ENCODE results near the gene IGFLR1.
"Not testable (repeated sequence)": the region's sequence is repeated elsewhere in the genome, so short reads cannot be mapped to it uniquely, and the experiment has no call there.

Gene IGFLR1

GRCh38 chr19:35777086-35777841, 35.0 kb upstream of the IGFLR1 start:
- no peak for DNase-seq (ENCODE audit: extremely low read depth in 1 of 2, low read depth in 1 of 2)

GRCh38 chr19:35776102-35776788, 34.0 kb upstream of the IGFLR1 start:
- no peak for DNase-seq (ENCODE audit: extremely low read depth in 1 of 2, low read depth in 1 of 2)

- peak; percentile 98 to 99 for DNase-seq (ENCODE audit: extremely low read depth in 1 of 2, low read depth in 1 of 2)
Observed at GRCh38 chr19:35775298-35776101, 33.2 kb upstream of the IGFLR1 start, which contains the start of gene ARHGAP33. ARHGAP33 (plus strand) TSS chr19:35775564; CDS start chr19:35775659, 95 bp downstream.

- no peak for DNase-seq (ENCODE audit: extremely low read depth in 1 of 2, low read depth in 1 of 2)
Observed at GRCh38 chr19:35775046-35775297, 32.7 kb upstream of the IGFLR1 start.

GRCh38 chr19:35774274-35775045, 32.2 kb upstream of the IGFLR1 start:
- DNase-seq (ENCODE audit: extremely low read depth in 1 of 2, low read depth in 1 of 2) = no peak

GRCh38 chr19:35773020-35773806, 31.0 kb upstream of the IGFLR1 start:
- DNase-seq (ENCODE audit: extremely low read depth in 1 of 2, low read depth in 1 of 2) = no peak

GRCh38 chr19:35772362-35772761, 30.1 kb upstream of the IGFLR1 start:
- DNase-seq (ENCODE audit: extremely low read depth in 1 of 2, low read depth in 1 of 2) = not testable (repeated sequence)

- DNase-seq (ENCODE audit: extremely low read depth in 1 of 2, low read depth in 1 of 2) = no peak
Observed at GRCh38 chr19:35768082-35768421, 25.8 kb upstream of the IGFLR1 start.

GRCh38 chr19:35767288-35768081, 25.2 kb upstream of the IGFLR1 start:
- no peak for DNase-seq (ENCODE audit: extremely low read depth in 1 of 2, low read depth in 1 of 2)

- DNase-seq (ENCODE audit: extremely low read depth in 1 of 2, low read depth in 1 of 2) = no peak
Observed at GRCh38 chr19:35766571-35767104, 24.4 kb upstream of the IGFLR1 start.

GRCh38 chr19:35764432-35765315, 22.4 kb upstream of the IGFLR1 start:
- DNase-seq (ENCODE audit: extremely low read depth in 1 of 2, low read depth in 1 of 2) = no peak

- DNase-seq (ENCODE audit: extremely low read depth in 1 of 2, low read depth in 1 of 2) = no peak
Observed at GRCh38 chr19:35760711-35761349, 18.6 kb upstream of the IGFLR1 start.

- no peak for DNase-seq (ENCODE audit: extremely low read depth in 1 of 2, low read depth in 1 of 2)
Observed at GRCh38 chr19:35759697-35760096, 17.4 kb upstream of the IGFLR1 start.

- DNase-seq (ENCODE audit: extremely low read depth in 1 of 2, low read depth in 1 of 2) = peak; percentile 94 to 96
Observed at GRCh38 chr19:35757749-35758608, 15.7 kb upstream of the IGFLR1 start, which contains the start of gene PROSER3. PROSER3 (plus strand) TSS chr19:35758176; CDS start chr19:35758216, 40 bp downstream.

GRCh38 chr19:35757231-35757748, 15.0 kb upstream of the IGFLR1 start:
- DNase-seq (ENCODE audit: extremely low read depth in 1 of 2, low read depth in 1 of 2) = no peak
